Parathyroid adenoma (tissue), 2 donors: ENCODE measurements around the gene KRTAP1-3.

Source experiments
- H2AFZ ChIP-seq: fragments of 300-600 bp; sonication (generic); one replicate; pipeline ENCODE4 v1.7.0; 2017; ENCODE audit warnings: antibody characterized with exemption, mild to moderate bottlenecking
- H3K27ac ChIP-seq: fragments of 300-600 bp; sonication (generic); one replicate; pipeline ENCODE4 v1.7.0; 2017
- H3K27me3 ChIP-seq: fragments of 300-600 bp; sonication (generic); one replicate; pipeline ENCODE4 v1.7.0; 2017; ENCODE audit warnings: low read length; ENCODE audit not compliant: control insufficient read depth, insufficient read depth
- H3K36me3 ChIP-seq: fragments of 300-600 bp; sonication (generic); one replicate; pipeline ENCODE4 v1.7.0; 2017; ENCODE audit warnings: low read length; ENCODE audit not compliant: control insufficient read depth, insufficient read depth
- H3K4me1 ChIP-seq: fragments of 300-600 bp; sonication (generic); one replicate; pipeline ENCODE4 v1.7.0; 2017; ENCODE audit warnings: control low read depth
- H3K4me2 ChIP-seq: fragments of 300-600 bp; sonication (generic); one replicate; pipeline ENCODE4 v1.7.0; 2017; ENCODE audit warnings: low read length
- H3K4me3 ChIP-seq: fragments of 300-600 bp; sonication (generic); one replicate; pipeline ENCODE4 v1.7.0; 2017; ENCODE audit warnings: low read depth, low read length
- H3K79me2 ChIP-seq: fragments of 300-600 bp; sonication (generic); one replicate; pipeline ENCODE4 v1.7.0; 2017; ENCODE audit warnings: control low read depth
- H3K9ac ChIP-seq: fragments of 300-600 bp; sonication (generic); one replicate; pipeline ENCODE4 v1.7.0; 2017; ENCODE audit warnings: mild to moderate bottlenecking
- H3K9me3 ChIP-seq: fragments of 300-600 bp; sonication (generic); one replicate; pipeline ENCODE4 v1.7.0; 2017; ENCODE audit warnings: low read length; ENCODE audit not compliant: control insufficient read depth
- CTCF ChIP-seq: fragments of 300-600 bp; sonication (generic); IDR thresholded peaks from one replicate; pipeline ENCODE4 v1.7.0; 2017; ENCODE audit warnings: antibody characterized with exemption, mild to moderate bottlenecking
- donor health status: primary hyperparathyroidism.

Gene KRTAP1-3

GRCh38 chr17:41013606-41014005 is 21.1 kb downstream of the KRTAP1-3 start:
- Histone ChIP-seq H2AFZ (no peak overlapping the region), H3K4me1 (no peaks in the 10 kb centered on the region), H3K36me3 (no peaks in the 10 kb centered on the region), H3K9ac (no peak overlapping the region), H3K4me2 (no peak overlapping the region), H3K79me2 (no peaks in the 10 kb centered on the region), H3K27ac (no peak overlapping the region), H3K4me3 (no peak overlapping the region), H3K27me3 (no peaks in the 10 kb centered on the region), H3K9me3 (no peaks in the 10 kb centered on the region)
- TF ChIP-seq CTCF = no peak

- no peak overlapping the region for H3K27ac ChIP-seq
- TF ChIP-seq CTCF = no peak
These were observed 21.5 kb downstream of the KRTAP1-3 start for GRCh38 chr17:41013181-41013580.

GRCh38 chr17:41012326-41013120 is 22.2 kb downstream of the KRTAP1-3 start:
- Histone ChIP-seq H3K9ac (no peak overlapping the region), H3K27me3 (no peaks in the 10 kb centered on the region), H3K4me3 (no peak overlapping the region), H3K4me2 (no peak overlapping the region), H3K79me2 (no peaks in the 10 kb centered on the region), H3K36me3 (no peaks in the 10 kb centered on the region), H2AFZ (no peak overlapping the region), H3K4me1 (no peaks in the 10 kb centered on the region), H3K9me3 (no peaks in the 10 kb centered on the region), H3K27ac (no peak overlapping the region)
- no peak for TF ChIP-seq CTCF

More at GRCh38 chr17:41013181-41013580, 21.5 kb downstream of the KRTAP1-3 start:
- Histone ChIP-seq H3K4me1 (no peaks in the 10 kb centered on the region), H3K27me3 (no peaks in the 10 kb centered on the region), H2AFZ (no peak overlapping the region), H3K79me2 (no peaks in the 10 kb centered on the region), H3K36me3 (no peaks in the 10 kb centered on the region), H3K4me2 (no peak overlapping the region), H3K9ac (no peak overlapping the region), H3K4me3 (no peak overlapping the region), H3K9me3 (no peaks in the 10 kb centered on the region)

- Histone ChIP-seq H3K9me3 (no peaks in the 10 kb centered on the region), H3K4me2 (no peak overlapping the region), H3K9ac (no peak overlapping the region), H3K27ac (no peak overlapping the region), H2AFZ (no peak overlapping the region), H3K79me2 (no peaks in the 10 kb centered on the region), H3K36me3 (no peaks in the 10 kb centered on the region), H3K4me3 (no peak overlapping the region), H3K27me3 (no peaks in the 10 kb centered on the region), H3K4me1 (no peaks in the 10 kb centered on the region)
- TF ChIP-seq CTCF = no peak
These were observed 24.2 kb downstream of the KRTAP1-3 start for GRCh38 chr17:41010441-41010840.

- no peak for TF ChIP-seq CTCF
- no peak overlapping the region for H3K27ac ChIP-seq
- H2AFZ ChIP-seq = no peak overlapping the region
- H3K27me3 ChIP-seq = no peaks in the 10 kb centered on the region
- no peaks in the 10 kb centered on the region for H3K9me3 ChIP-seq
- H3K79me2 ChIP-seq = no peaks in the 10 kb centered on the region
- H3K9ac ChIP-seq = no peak overlapping the region
- H3K4me3 ChIP-seq = no peak overlapping the region
- no peaks in the 10 kb centered on the region for H3K4me1 ChIP-seq
- H3K36me3 ChIP-seq = no peaks in the 10 kb centered on the region
- H3K4me2 ChIP-seq = no peak overlapping the region
These were observed 24.7 kb downstream of the KRTAP1-3 start for GRCh38 chr17:41009936-41010335.
